GM23338 (cell line): Measurements from ENCODE around the gene CLC. TPM values are rescaled to one million over a fixed set of nuclear protein-coding genes. Genes with fewer than 3 reads are reported as not detected.

Source experiments
- ATAC-seq: fragments of 200-7000 bp; cut with Tn5 transposase; 3 replicates; pipeline ENCODE4 v1.9.1; 2020
- DNase-seq: peaks from one replicate; pipeline ENCODE4 v3.0.0-alpha.2; 2015; ENCODE audit warnings: low spot score
- H2AFZ ChIP-seq: fragments of 200-600 bp; sonication (generic); 2 replicates; pipeline ENCODE4 v1.8.0; 2016; ENCODE audit warnings: antibody characterized with exemption, mild to moderate bottlenecking, moderate library complexity
- H3F3A ChIP-seq: fragments of 200-600 bp; sonication (generic); replicated peaks from 2 replicates; pipeline ENCODE4 v1.8.0; 2017; ENCODE audit warnings: antibody characterized with exemption, mixed run types, low read depth
- H3K27ac ChIP-seq: fragments of 200-600 bp; sonication (generic); 2 replicates; pipeline ENCODE4 v1.6.1; 2016; ENCODE audit warnings: low read depth
- H3K27me3 ChIP-seq: fragments of 200-600 bp; sonication (generic); 2 replicates; pipeline ENCODE4 v1.8.0; 2016; ENCODE audit warnings: mild to moderate bottlenecking, mixed run types, moderate library complexity; ENCODE audit not compliant: insufficient read depth
- H3K36me3 ChIP-seq: fragments of 200-600 bp; sonication (generic); 2 replicates; pipeline ENCODE4 v1.8.0; 2016; ENCODE audit warnings: mild to moderate bottlenecking; ENCODE audit not compliant: insufficient read depth
- H3K4me1 ChIP-seq: fragments of 200-600 bp; sonication (generic); 2 replicates; pipeline ENCODE4 v1.8.0; 2016; ENCODE audit warnings: mild to moderate bottlenecking, moderate library complexity; ENCODE audit not compliant: insufficient read depth
- H3K4me2 ChIP-seq: fragments of 200-600 bp; sonication (generic); 2 replicates; pipeline ENCODE4 v1.7.1; 2017; ENCODE audit warnings: mixed run types
- H3K4me3 ChIP-seq: fragments of 200-600 bp; sonication (generic); 2 replicates; pipeline ENCODE4 v1.6.1; 2016; ENCODE audit warnings: mixed run types
- H3K79me2 ChIP-seq: fragments of 200-600 bp; sonication (generic); replicated peaks from 2 replicates; pipeline ENCODE4 v1.8.0; 2017; ENCODE audit warnings: mild to moderate bottlenecking; ENCODE audit not compliant: insufficient read depth
- H3K9me2 ChIP-seq: fragments of 200-600 bp; sonication (generic); 2 replicates; pipeline ENCODE4 v1.8.0; 2017; ENCODE audit not compliant: insufficient read depth
- H4K20me1 ChIP-seq: fragments of 200-600 bp; sonication (generic); replicated peaks from 2 replicates; pipeline ENCODE4 v1.8.0; 2017; ENCODE audit warnings: mild to moderate bottlenecking; ENCODE audit not compliant: insufficient read depth
- H3K27ac Mint-ChIP-seq: 2 replicates; pipeline ENCODE4 v1.8.0; 2020; ENCODE audit warnings: inconsistent platforms, mild to moderate bottlenecking, moderate library complexity, mixed read lengths
- H3K27me3 Mint-ChIP-seq: 3 replicates; pipeline ENCODE4 v1.8.0; 2022; ENCODE audit warnings: low read depth, mild to moderate bottlenecking, moderate library complexity, mixed read lengths, inconsistent platforms; ENCODE audit not compliant: insufficient read depth, poor library complexity
- H3K36me3 Mint-ChIP-seq: 3 replicates; pipeline ENCODE4 v1.8.0; 2021; ENCODE audit warnings: low read depth, mild to moderate bottlenecking, inconsistent platforms, moderate library complexity, mixed read lengths
- H3K4me1 Mint-ChIP-seq: 3 replicates; pipeline ENCODE4 v1.8.0; 2020; ENCODE audit warnings: mild to moderate bottlenecking, inconsistent platforms, mixed read lengths
- H3K4me3 Mint-ChIP-seq: 3 replicates; pipeline ENCODE4 v1.8.0; 2021; ENCODE audit warnings: moderate library complexity, mild to moderate bottlenecking, inconsistent platforms, mixed read lengths
- H3K9me3 Mint-ChIP-seq: 3 replicates; pipeline ENCODE4 v1.8.0; 2020; ENCODE audit warnings: moderate library complexity, mild to moderate bottlenecking, inconsistent platforms, mixed read lengths
- CREB1 ChIP-seq: fragments of 250-450 bp; sonication (Bioruptor Pico); IDR thresholded peaks from 2 replicates; pipeline ENCODE4 v1.5.0; 2020; ENCODE audit warnings: low read depth, mild to moderate bottlenecking, moderate library complexity
- CTCF ChIP-seq, 2 experiments: fragments of 200-600 bp in 1 of 2; sonication (generic) in 1 of 2; conservative IDR thresholded peaks; 2 replicates each; pipeline versions ENCODE4 v1.5.1 to v1.6.1; 2016 to 2017; ENCODE audit warnings: antibody characterized with exemption in 2 of 2, low read depth in 2 of 2, mild to moderate bottlenecking in 2 of 2, moderate library complexity in 1 of 2
- EZH2 ChIP-seq: fragments of 200-600 bp; sonication (generic); IDR thresholded peaks from one replicate; pipeline ENCODE4 v1.8.0; 2017; ENCODE audit warnings: antibody characterized with exemption, mild to moderate bottlenecking, low read depth; ENCODE audit not compliant: unreplicated experiment
- REST ChIP-seq: IDR thresholded peaks from one replicate; pipeline ENCODE4 v1.6.1; 2018; ENCODE audit warnings: antibody characterized with exemption; ENCODE audit not compliant: unreplicated experiment
- STAT1 ChIP-seq: IDR thresholded peaks from one replicate; pipeline ENCODE4 v1.6.1; 2016; ENCODE audit warnings: antibody characterized with exemption; ENCODE audit not compliant: unreplicated experiment
- ZNF114 ChIP-seq: fragments of 250-450 bp; sonication (Bioruptor Pico); IDR thresholded peaks from 2 replicates; pipeline ENCODE4 v1.5.0; 2020; ENCODE audit warnings: mild to moderate bottlenecking, moderate library complexity
- ZNF462 ChIP-seq: fragments of 250-450 bp; sonication (Bioruptor Pico); IDR thresholded peaks from 2 replicates; pipeline ENCODE4 v1.5.0; 2020; ENCODE audit warnings: mild to moderate bottlenecking, moderate library complexity
- polyA plus RNA-seq: library from polyadenylated mRNA; unstranded; fragments of >200 nt; fragmentation: Nextera tagmentation; extraction: Ambion mirVana; gene quantifications from 2 replicates; pipeline ENCODE4 v1.2.1, GENCODE V29; 2016
- total RNA-seq: library from RNA; depleted of rRNA; stranded (reverse); fragments of >200 nt; shearing (Covaris generic); gene quantifications from 2 replicates; pipeline ENCODE4 v1.2.3, GENCODE V29; 2014

The CLC gene
- total and polyA plus RNA-seq, 2 experiments from 2014 or later, result not detected

- no peaks in the 10 kb centered on the region for H3K79me2 ChIP-seq
- Mint-ChIP-seq H3K27me3 (peaks cover 2% of the 10 kb centered on the region), H3K4me3 (no peak overlapping the region), H3K4me1 (no peaks in the 10 kb centered on the region), H3K27ac (no peak overlapping the region), H3K9me3 (no peaks in the 10 kb centered on the region), H3K36me3 (no peaks in the 10 kb centered on the region)
- no peak overlapping the region for H2AFZ ChIP-seq
- H3K4me2 ChIP-seq, result no peak overlapping the region
- no peaks in the 10 kb centered on the region for H3F3A ChIP-seq
- H3K4me1 ChIP-seq, result 0 out of 2 replicates have a peak, but pooled peaks cover 12% of the 10 kb centered on the region
- no peak for ATAC-seq
- H3K27ac ChIP-seq, result no peak overlapping the region
- no peaks in the 10 kb centered on the region for H3K36me3 ChIP-seq
- H3K27me3 ChIP-seq, result no peaks in the 10 kb centered on the region
- no peaks in the 10 kb centered on the region for H4K20me1 ChIP-seq
- TF ChIP-seq ZNF114 (no peak), CREB1 (CRISPR knock-in tag) (no peak), REST (no peak), STAT1 (no peak), ZNF462 (CRISPR knock-in tag) (no peak), CTCF (conservative IDR thresholded peaks at IDR 0.05; ENCODE audit: low read depth in 2 of 2) (no peak), EZH2 (no peak)
- DNase-seq, result no peak
- H3K4me3 ChIP-seq, result no peak overlapping the region
- H3K9me2 ChIP-seq, result no peaks in the 10 kb centered on the region
These were observed 478 bp downstream of the CLC start for GRCh38 chr19:39737351-39737750.
